HG02759 (cell line): Measurements from ENCODE around the gene GABRA6.

ENCODE experiments used
- ATAC-seq: cut with Tn5 transposase; IDR thresholded peaks from one replicate; pipeline ENCODE4 v1.9.1; 2021; ENCODE audit warnings: mild to moderate bottlenecking, moderate library complexity; ENCODE audit not compliant: unreplicated experiment

Gene GABRA6

DNA sequence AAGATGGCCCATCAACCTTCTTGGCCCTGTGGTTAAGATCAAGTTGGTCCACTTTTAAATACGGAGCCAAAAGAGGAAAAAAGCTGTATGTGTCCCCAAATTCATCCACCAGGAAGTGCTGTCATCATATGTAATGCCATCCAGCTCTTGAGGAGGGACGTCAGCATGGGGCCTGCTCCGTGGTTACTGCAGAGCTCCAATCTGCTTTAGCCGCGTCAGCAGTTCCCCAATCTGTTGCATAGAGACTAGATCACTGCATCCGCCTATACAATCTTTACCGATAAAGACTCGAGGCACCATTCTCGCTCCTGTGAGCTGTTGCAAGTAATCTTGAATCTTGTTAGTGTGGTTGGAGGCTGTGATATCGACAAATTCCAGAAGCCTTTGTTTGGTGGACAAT, 65.7 kb downstream of the GABRA6 start:
- no peak for ATAC-seq
